Astrocyte (in vitro differentiated cells and primary cell): Measurements from ENCODE around the gene LTBP3. TPM values are rescaled to one million over a fixed set of nuclear protein-coding genes. Genes with fewer than 3 reads are reported as not detected.

ENCODE experiments used
- DNase-seq: peaks from one replicate; pipeline ENCODE4 v3.0.0-alpha.2; 2010; ENCODE audit warnings: low read depth
- FAIRE-seq: peaks from 2 replicates; lab custom pipeline; 2011; peaks lifted over from hg19 to GRCh38; lab: Jason Lieb, UNC
- H2AFZ ChIP-seq: 2 replicates; pipeline ENCODE4 v1.6.0; 2012; ENCODE audit warnings: low read depth, low read length, inconsistent platforms
- H3K27ac ChIP-seq: 2 replicates; pipeline ENCODE4 v1.5.1; 2011; ENCODE audit warnings: low read depth, low read length, inconsistent platforms
- H3K27me3 ChIP-seq: 2 replicates; pipeline ENCODE4 v1.6.0; 2011; ENCODE audit warnings: low read length, inconsistent platforms; ENCODE audit not compliant: insufficient read depth
- H3K36me3 ChIP-seq: 2 replicates; pipeline ENCODE4 v1.5.1; 2011; ENCODE audit warnings: low read length, inconsistent platforms; ENCODE audit not compliant: insufficient read depth
- H3K4me1 ChIP-seq: 2 replicates; pipeline ENCODE4 v1.5.1; 2011; ENCODE audit warnings: low read length, inconsistent platforms; ENCODE audit not compliant: insufficient read depth
- H3K4me2 ChIP-seq: 2 replicates; pipeline ENCODE4 v1.6.0; 2012; ENCODE audit warnings: low read length, inconsistent platforms
- H3K4me3 ChIP-seq: 2 replicates; pipeline ENCODE4 v1.5.1; 2011; ENCODE audit warnings: low read depth, mild to moderate bottlenecking, low read length, inconsistent platforms; ENCODE audit not compliant: insufficient read depth
- H3K79me2 ChIP-seq: 2 replicates; pipeline ENCODE4 v1.6.0; 2012; ENCODE audit warnings: mild to moderate bottlenecking, low read length, inconsistent platforms; ENCODE audit not compliant: insufficient read depth
- H3K9ac ChIP-seq: 2 replicates; pipeline ENCODE4 v1.6.0; 2012; ENCODE audit warnings: mild to moderate bottlenecking, low read length, inconsistent platforms
- H3K9me3 ChIP-seq: 2 replicates; pipeline ENCODE4 v1.5.1; 2012; ENCODE audit warnings: low read depth, mild to moderate bottlenecking, low read length, inconsistent platforms; ENCODE audit not compliant: insufficient read depth
- H4K20me1 ChIP-seq: 2 replicates; pipeline ENCODE4 v1.6.0; 2012; ENCODE audit warnings: low read length, inconsistent platforms; ENCODE audit not compliant: insufficient read depth
- H3K27ac Mint-ChIP-seq: one replicate; pipeline ENCODE4 v1.8.0; 2021; ENCODE audit warnings: mild to moderate bottlenecking, mixed read lengths; ENCODE audit not compliant: unreplicated experiment
- H3K27me3 Mint-ChIP-seq: one replicate; pipeline ENCODE4 v1.8.0; 2021; ENCODE audit warnings: low read depth, mixed read lengths; ENCODE audit not compliant: unreplicated experiment
- H3K36me3 Mint-ChIP-seq: one replicate; pipeline ENCODE4 v1.8.0; 2021; ENCODE audit warnings: low read depth, mixed read lengths; ENCODE audit not compliant: unreplicated experiment
- H3K4me1 Mint-ChIP-seq: one replicate; pipeline ENCODE4 v1.8.0; 2021; ENCODE audit warnings: low read depth, mixed read lengths; ENCODE audit not compliant: unreplicated experiment
- H3K4me3 Mint-ChIP-seq: one replicate; pipeline ENCODE4 v1.8.0; 2021; ENCODE audit warnings: mild to moderate bottlenecking, moderate library complexity, mixed read lengths; ENCODE audit not compliant: unreplicated experiment
- H3K9me3 Mint-ChIP-seq: one replicate; pipeline ENCODE4 v1.8.0; 2021; ENCODE audit warnings: mild to moderate bottlenecking, mixed read lengths; ENCODE audit not compliant: unreplicated experiment
- EZH2 ChIP-seq: IDR thresholded peaks from 2 replicates; pipeline ENCODE4 v1.6.1; 2012; ENCODE audit warnings: mild to moderate bottlenecking, low read length, inconsistent platforms; ENCODE audit not compliant: insufficient read depth
- total RNA-seq: library from RNA; stranded (reverse); gene quantifications from 2 replicates; pipeline ENCODE4 v1.2.1, GENCODE V29; 2021
- TF ChIP-seq, protein P1 (sequence below): IDR thresholded peaks from 2 replicates; pipeline ENCODE4 v1.5.1; 2011; ENCODE audit warnings: low read depth, mild to moderate bottlenecking, inconsistent platforms, low read length, moderate library complexity; ENCODE audit not compliant: insufficient read depth

Gene LTBP3
- total RNA-seq, 1 donor from 2014 or later = 33.2 TPM

GRCh38 chr11:65579291-65579690 lies 21.1 kb upstream of the LTBP3 start:
- no peak overlapping the region for H2AFZ ChIP-seq
- H3K27ac Mint-ChIP-seq = no peak overlapping the region
- H3K4me1 ChIP-seq = peaks cover 33% of the 10 kb centered on the region
- H3K4me3 Mint-ChIP-seq = no peak overlapping the region
- no peaks in the 10 kb centered on the region for H3K36me3 ChIP-seq
- H3K4me1 Mint-ChIP-seq = peaks cover 17% of the 10 kb centered on the region
- no peaks in the 10 kb centered on the region for H3K9me3 ChIP-seq
- H3K27me3 ChIP-seq = peaks cover 3% of the 10 kb centered on the region
- no peak for FAIRE-seq
- peaks cover 17% of the 10 kb centered on the region for H3K36me3 Mint-ChIP-seq
- H3K4me2 ChIP-seq = no peak overlapping the region
- peaks cover 3% of the 10 kb centered on the region for H3K9me3 Mint-ChIP-seq
- no peak for TF ChIP-seq EZH2
- TF ChIP-seq, protein P1, sequence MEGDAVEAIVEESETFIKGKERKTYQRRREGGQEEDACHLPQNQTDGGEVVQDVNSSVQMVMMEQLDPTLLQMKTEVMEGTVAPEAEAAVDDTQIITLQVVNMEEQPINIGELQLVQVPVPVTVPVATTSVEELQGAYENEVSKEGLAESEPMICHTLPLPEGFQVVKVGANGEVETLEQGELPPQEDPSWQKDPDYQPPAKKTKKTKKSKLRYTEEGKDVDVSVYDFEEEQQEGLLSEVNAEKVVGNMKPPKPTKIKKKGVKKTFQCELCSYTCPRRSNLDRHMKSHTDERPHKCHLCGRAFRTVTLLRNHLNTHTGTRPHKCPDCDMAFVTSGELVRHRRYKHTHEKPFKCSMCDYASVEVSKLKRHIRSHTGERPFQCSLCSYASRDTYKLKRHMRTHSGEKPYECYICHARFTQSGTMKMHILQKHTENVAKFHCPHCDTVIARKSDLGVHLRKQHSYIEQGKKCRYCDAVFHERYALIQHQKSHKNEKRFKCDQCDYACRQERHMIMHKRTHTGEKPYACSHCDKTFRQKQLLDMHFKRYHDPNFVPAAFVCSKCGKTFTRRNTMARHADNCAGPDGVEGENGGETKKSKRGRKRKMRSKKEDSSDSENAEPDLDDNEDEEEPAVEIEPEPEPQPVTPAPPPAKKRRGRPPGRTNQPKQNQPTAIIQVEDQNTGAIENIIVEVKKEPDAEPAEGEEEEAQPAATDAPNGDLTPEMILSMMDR = no peak
- no peak for DNase-seq
- no peaks in the 10 kb centered on the region for H3K79me2 ChIP-seq
- H3K27me3 Mint-ChIP-seq = peaks cover 37% of the 10 kb centered on the region
- H3K27ac ChIP-seq = no peak overlapping the region
- H4K20me1 ChIP-seq = peaks cover 47% of the 10 kb centered on the region
- H3K9ac ChIP-seq = no peak overlapping the region
- no peak overlapping the region for H3K4me3 ChIP-seq

DNA sequence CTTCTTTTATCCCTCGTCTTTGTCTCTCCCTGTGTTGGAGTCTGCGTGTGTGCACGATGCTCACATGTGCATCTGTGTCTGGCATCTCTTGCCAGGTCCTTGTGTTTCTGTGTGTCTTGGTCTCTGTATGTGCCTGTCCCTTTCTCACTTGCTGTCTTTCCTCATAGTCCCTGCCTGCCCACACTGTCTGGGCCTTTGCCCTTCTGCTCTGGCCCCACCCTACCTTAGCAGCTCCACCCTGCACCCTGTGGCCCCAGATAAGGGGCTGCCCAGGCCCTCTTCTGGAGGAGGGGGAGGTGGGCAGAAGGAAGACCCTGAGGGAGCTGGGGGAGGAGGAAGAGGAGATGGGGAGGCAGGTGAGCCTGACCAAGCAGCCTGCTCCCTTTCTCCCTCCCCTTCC lies 20.5 kb upstream of the LTBP3 start:
- Mint-ChIP-seq H3K4me1 (peaks cover 17% of the 10 kb centered on the region), H3K9me3 (no peaks in the 10 kb centered on the region), H3K4me3 (no peak overlapping the region), H3K27ac (no peak overlapping the region), H3K27me3 (peaks cover 32% of the 10 kb centered on the region), H3K36me3 (peaks cover 17% of the 10 kb centered on the region)
- Histone ChIP-seq H3K4me3 (no peak overlapping the region), H3K9me3 (no peaks in the 10 kb centered on the region), H3K4me1 (peaks cover 35% of the 10 kb centered on the region), H3K27ac (no peak overlapping the region), H3K36me3 (no peaks in the 10 kb centered on the region), H2AFZ (no peak overlapping the region), H3K27me3 (no peaks in the 10 kb centered on the region), H3K79me2 (peaks cover 3% of the 10 kb centered on the region), H4K20me1 (peaks cover 44% of the 10 kb centered on the region), H3K4me2 (no peak overlapping the region), H3K9ac (no peak overlapping the region)
- DNase-seq (no peak), FAIRE-seq (no peak)
- TF ChIP-seq EZH2 = no peak
- TF ChIP-seq, protein P1 = no peak

GRCh38 chr11:65578134-65578533 lies 20.0 kb upstream of the LTBP3 start:
- H3K9me3 ChIP-seq = no peaks in the 10 kb centered on the region
- H3K36me3 ChIP-seq = no peaks in the 10 kb centered on the region
- H2AFZ ChIP-seq = no peak overlapping the region
- no peaks in the 10 kb centered on the region for H3K27me3 ChIP-seq
- H4K20me1 ChIP-seq = peaks cover 46% of the 10 kb centered on the region
- TF ChIP-seq EZH2 = no peak
- TF ChIP-seq, protein P1 = no peak
- H3K27ac ChIP-seq = no peak overlapping the region
- no peak overlapping the region for H3K4me3 ChIP-seq
- FAIRE-seq (no peak), DNase-seq (no peak)
- H3K4me1 ChIP-seq = peaks cover 41% of the 10 kb centered on the region
- Mint-ChIP-seq H3K36me3 (peaks cover 14% of the 10 kb centered on the region), H3K4me1 (peaks cover 20% of the 10 kb centered on the region), H3K27ac (peak overlapping the region; percentile 63), H3K9me3 (no peaks in the 10 kb centered on the region), H3K27me3 (peaks cover 28% of the 10 kb centered on the region), H3K4me3 (peak overlapping the region; percentile 65)
- peaks cover 8% of the 10 kb centered on the region for H3K79me2 ChIP-seq
- no peak overlapping the region for H3K9ac ChIP-seq
- H3K4me2 ChIP-seq = peak overlapping the region; percentile 98
